ENCODE data around the gene BCAS3. TPM values are rescaled to one million over a fixed set of nuclear protein-coding genes. Genes with fewer than 3 reads are reported as not detected.

The BCAS3 gene
- total RNA-seq, 2 experiments from 2014 or later: 5.1 to 6.9 TPM

DNA sequence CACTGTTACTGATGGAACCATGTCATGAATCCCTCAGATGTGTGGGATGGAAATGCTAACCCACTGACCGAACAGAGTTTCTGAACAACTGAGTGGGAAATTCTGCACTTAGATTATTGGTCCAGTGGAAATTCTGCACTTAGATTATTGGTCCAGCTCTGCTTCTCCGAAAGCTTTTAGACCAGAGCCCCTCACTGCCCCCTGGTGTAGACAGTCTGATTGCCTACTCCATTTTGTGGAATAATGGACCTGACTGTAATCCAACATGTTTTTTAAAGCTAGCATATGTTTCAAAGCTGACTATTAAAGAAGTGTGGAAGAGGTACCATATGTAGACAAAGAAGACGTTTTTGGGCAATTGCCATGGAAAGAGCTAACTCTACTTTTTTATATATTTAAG, 671.7 kb downstream of the BCAS3 start:
- Mint-ChIP-seq H3K4me3 (no peak overlapping the region), H3K27me3 (no peaks in the 10 kb centered on the region), H3K4me1 (ENCODE audit: low read depth) (no peaks in the 10 kb centered on the region), H3K36me3 (ENCODE audit: low read depth) (no peaks in the 10 kb centered on the region), H3K9me3 (no peaks in the 10 kb centered on the region), H3K27ac (no peak overlapping the region)
- no peak for ATAC-seq
- peak; percentile 11 for DNase-seq
- CTCF ChIA-PET: interaction anchor here (0.9 to 1.2 kb wide), 4 partner anchors 9 to 629 kb away, joined by 3 to 5 read pairs (median 4); no protein-coding TSS in a partner anchor
- TF ChIP-seq CTCF (IDR thresholded peaks at IDR 0.05): peak; percentile 28
- intact Hi-C loops (cut with micrococcal nuclease): no loop called here
- POLR2A ChIA-PET: no interaction called here

- Mint-ChIP-seq H3K4me1 (ENCODE audit: low read depth) (no peaks in the 10 kb centered on the region), H3K27me3 (no peaks in the 10 kb centered on the region), H3K9me3 (no peaks in the 10 kb centered on the region), H3K36me3 (ENCODE audit: low read depth) (no peaks in the 10 kb centered on the region), H3K4me3 (no peak overlapping the region), H3K27ac (no peak overlapping the region)
- POLR2A ChIA-PET: interaction anchor here (0.7 kb wide), 1 partner anchor 399 kb away, joined by 3 read pairs; no protein-coding TSS in a partner anchor
- intact Hi-C loops (cut with micrococcal nuclease): no loop called here
- ATAC-seq: no peak
- no peak for DNase-seq
- CTCF ChIA-PET: interaction anchor here (1.2 kb wide), 1 partner anchor 380 kb away, joined by 4 read pairs; no protein-coding TSS in a partner anchor
- no peak for TF ChIP-seq CTCF (IDR thresholded peaks at IDR 0.05)
Measured at GRCh38 chr17:61351745-61352407, 674.2 kb downstream of the BCAS3 start.

DNA sequence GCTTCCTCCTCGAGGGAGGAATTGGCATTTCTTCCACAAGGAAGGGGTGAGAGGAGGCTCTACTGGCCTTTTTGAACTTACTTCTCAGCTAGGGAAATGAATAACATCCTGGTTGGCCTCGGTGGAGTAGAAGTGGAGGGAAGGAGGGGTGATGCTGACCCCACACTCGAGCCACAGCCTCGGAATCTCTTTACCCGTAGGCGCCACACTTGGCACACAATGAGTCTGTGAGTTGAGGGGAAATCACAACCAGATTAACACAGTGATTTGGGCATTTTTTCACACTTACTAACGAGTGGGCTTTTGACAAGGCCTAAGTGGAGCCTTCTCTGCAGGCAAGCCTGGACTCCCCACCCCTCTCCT, 674.7 kb downstream of the BCAS3 start:
- POLR2A ChIA-PET: no interaction called here
- TF ChIP-seq CTCF (IDR thresholded peaks at IDR 0.05): no peak
- Mint-ChIP-seq H3K4me3 (no peak overlapping the region), H3K27ac (no peak overlapping the region), H3K4me1 (ENCODE audit: low read depth) (no peaks in the 10 kb centered on the region), H3K9me3 (no peaks in the 10 kb centered on the region), H3K27me3 (no peaks in the 10 kb centered on the region), H3K36me3 (ENCODE audit: low read depth) (no peaks in the 10 kb centered on the region)
- CTCF ChIA-PET: no interaction called here
- ATAC-seq (no peak), DNase-seq (no peak)
- intact Hi-C loops (cut with micrococcal nuclease): no loop called here

- intact Hi-C loops (cut with micrococcal nuclease): no loop called here
- TF ChIP-seq CTCF (IDR thresholded peaks at IDR 0.05): no peak
- Mint-ChIP-seq H3K4me1 (ENCODE audit: low read depth) (no peaks in the 10 kb centered on the region), H3K36me3 (ENCODE audit: low read depth) (no peaks in the 10 kb centered on the region), H3K27me3 (no peaks in the 10 kb centered on the region), H3K9me3 (no peaks in the 10 kb centered on the region), H3K27ac (no peak overlapping the region), H3K4me3 (no peak overlapping the region)
- ChIA-PET CTCF (no interaction called here), POLR2A (no interaction called here)
- no peak for ATAC-seq
- DNase-seq: no peak
Measured at GRCh38 chr17:61352781-61353491, 675.3 kb downstream of the BCAS3 start.

GRCh38 chr17:61353615-61354014, 676.0 kb downstream of the BCAS3 start:
- Mint-ChIP-seq H3K36me3 (ENCODE audit: low read depth) (no peaks in the 10 kb centered on the region), H3K9me3 (no peaks in the 10 kb centered on the region), H3K27me3 (no peaks in the 10 kb centered on the region), H3K27ac (no peak overlapping the region), H3K4me3 (no peak overlapping the region), H3K4me1 (ENCODE audit: low read depth) (no peaks in the 10 kb centered on the region)
- CTCF ChIA-PET: no interaction called here
- ATAC-seq: no peak
- intact Hi-C loops (cut with micrococcal nuclease): no loop called here
- no peak for DNase-seq
- no peak for TF ChIP-seq CTCF (IDR thresholded peaks at IDR 0.05)
- POLR2A ChIA-PET: no interaction called here

All from activated CD8-positive, alpha-beta T cell treated with anti-CD3 and anti-CD28 coated beads for 36 hours (primary cell).